ENCODE data around the gene TSPAN18. TPM values are rescaled to one million over a fixed set of nuclear protein-coding genes. Genes with fewer than 3 reads are reported as not detected.

The TSPAN18 gene
- total and polyA plus RNA-seq, 2 of the 8 experiments (the other 6 are each of a cell fraction or from before 2014, with no cell fraction given), result 5.2 to 10.2 TPM

DNA sequence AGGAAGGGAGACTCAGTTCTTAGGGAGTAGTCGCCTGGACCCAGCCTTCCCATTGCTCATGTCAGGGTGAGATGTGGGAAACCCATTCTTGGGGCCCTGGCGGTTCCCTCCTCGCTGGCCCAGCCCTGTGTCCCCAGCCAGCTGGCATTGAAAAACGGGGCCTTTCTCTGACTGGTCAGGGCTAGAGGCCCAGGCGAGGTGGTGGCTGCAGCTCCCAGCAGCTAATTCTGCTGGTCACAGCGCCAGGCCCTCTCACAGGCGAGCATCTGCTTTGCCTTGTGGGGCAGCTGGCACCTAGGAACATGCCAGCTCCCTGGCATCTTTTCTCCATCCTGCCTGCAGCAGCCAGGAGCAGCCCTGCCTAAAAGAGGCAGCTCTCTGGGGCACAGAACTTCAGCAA, 20.1 kb downstream of the TSPAN18 start:
- 0 out of 2 replicates have a peak, but pooled peaks cover 2% of the 10 kb centered on the region for H3K23me2 ChIP-seq (ENCODE audit: low read depth, low read length)
- H3K56ac ChIP-seq (replicated peaks; ENCODE audit: insufficient read length, low read depth, low read length), result no peak overlapping the region
- FAIRE-seq, result no peak
- H2BK12ac ChIP-seq (ENCODE audit: low read depth, low read length), result peak overlapping the region; percentile 88
- no peak overlapping the region for H2BK5ac ChIP-seq (ENCODE audit: low read depth, low read length)
- H3K4me2 ChIP-seq (ENCODE audit: insufficient read depth in 1 of 2, low read depth in 2 of 2, low read length in 2 of 2), result no peak overlapping the region
- no peak for DNase-seq (ENCODE audit: low read depth in 1 of 2, low spot score in 2 of 2)
- H2BK15ac ChIP-seq (ENCODE audit: low read length), result peak overlapping the region; percentile 21; the same call in 1 of the 2 replicates
- H3K18ac ChIP-seq (ENCODE audit: extremely low read depth, low read length), result no peak overlapping the region
- no peak overlapping the region for H4K91ac ChIP-seq (replicated peaks; ENCODE audit: insufficient read length, low read length)
- no peak overlapping the region for H3K9ac ChIP-seq (replicated peaks in 1 of 4; ENCODE audit: extremely low read depth in 1 of 4, low read depth in 3 of 4, low read length in 3 of 4)
- no peak overlapping the region for H3K23ac ChIP-seq (ENCODE audit: insufficient read length)
- no peaks in the 10 kb centered on the region for H3K79me1 ChIP-seq (ENCODE audit: low read depth, low read length)
- H2BK120ac ChIP-seq (replicated peaks; ENCODE audit: low read depth, low read length), result no peak overlapping the region
- H2BK20ac ChIP-seq (ENCODE audit: low read length), result no peak overlapping the region
- H3K9me3 ChIP-seq (ENCODE audit: insufficient read depth in 2 of 2, low read depth in 1 of 2, low read length in 1 of 2), result no peaks in the 10 kb centered on the region
- H3K4me1 ChIP-seq (replicated peaks in 1 of 4; ENCODE audit: control insufficient read depth in 3 of 4, insufficient read depth in 4 of 4, low read length in 3 of 4), result peaks cover 4 to 12% (median 8%) of the 10 kb centered on the region in 4 experiments
- H3K79me2 ChIP-seq (ENCODE audit: control insufficient read depth in 1 of 2, insufficient read depth in 2 of 2, low read length in 2 of 2), result no peaks in the 10 kb centered on the region
- no peaks in the 10 kb centered on the region for H4K20me1 ChIP-seq (replicated peaks in 1 of 2; ENCODE audit: control insufficient read depth in 1 of 2, insufficient read depth in 2 of 2, low read length in 2 of 2)
- no peak overlapping the region for H4K8ac ChIP-seq (ENCODE audit: extremely low read depth, insufficient read depth, low read length)
- no peak overlapping the region for H3K4me3 ChIP-seq (ENCODE audit: extremely low read depth in 1 of 4, insufficient read depth in 2 of 4, low read depth in 3 of 4, low read length in 4 of 4)
- H2AFZ ChIP-seq (ENCODE audit: low read length), result no peak overlapping the region
- no peak overlapping the region for H3K27ac ChIP-seq (ENCODE audit: low read depth, low read length)
- no peak overlapping the region for H4K5ac ChIP-seq (ENCODE audit: insufficient read length, low read depth, low read length)
- H3K14ac ChIP-seq (ENCODE audit: insufficient read length), result no peak overlapping the region
- peaks cover 0 to 10% (median 4%) of the 10 kb centered on the region in 4 experiments; a peak in 3 of 7 replicates for H3K27me3 ChIP-seq (replicated peaks in 1 of 4; ENCODE audit: control insufficient read depth in 3 of 4, extremely low read depth in 1 of 4, insufficient read depth in 3 of 4, low read length in 3 of 4)
- H2AK5ac ChIP-seq (ENCODE audit: low read depth, low read length), result no peak overlapping the region
- H3K4ac ChIP-seq (replicated peaks; ENCODE audit: insufficient read length, low read depth, low read length), result no peak overlapping the region
- CTCF ChIA-PET (ENCODE audit: partially characterized antibody), result interaction anchor here (0.5 to 1.7 kb wide), 20 partner anchors 9 to 190 kb away, joined by 3 to 9 read pairs (median 3); partner anchors contain the start of gene TSPAN18
- no peaks in the 10 kb centered on the region for H3K36me3 ChIP-seq (ENCODE audit: control insufficient read depth in 2 of 4, insufficient read depth in 4 of 4, low read length in 3 of 4)
- POLR2A ChIA-PET (ENCODE audit: partially characterized antibody), result interaction anchor here (1.0 kb wide), 1 partner anchor 9 kb away, joined by 4 read pairs; no protein-coding TSS in a partner anchor
- WGBS, 2 experiments (ENCODE audit: extremely low coverage in 1 of 2, insufficient coverage in 1 of 2, insufficient read length in 1 of 2, insufficient replicate concordance in 2 of 2, low coverage in 1 of 2, low lambda C conversion rate in 2 of 2, missing lambda C conversion rate in 1 of 2), result 74% methylated on average over 7 of the region's 7 CpGs; no CpG with 5 or more reads in 1 of the 2 experiments
- TF ChIP-seq BRCA1 (IDR thresholded peaks at IDR 0.05; ENCODE audit: low read depth, low read length), result no peak
- TF ChIP-seq FOSL1 (IDR thresholded peaks at IDR 0.05; ENCODE audit: insufficient read depth, low read depth, low read length), result no peak
- TF ChIP-seq ZNF274 (IDR thresholded peaks at IDR 0.05; ENCODE audit: borderline replicate concordance, extremely low read depth, low read length), result no peak
- no peak for TF ChIP-seq GABPA (IDR thresholded peaks at IDR 0.05; ENCODE audit: borderline replicate concordance, insufficient read depth, low read length)
- TF ChIP-seq JUN (IDR thresholded peaks at IDR 0.05; ENCODE audit: low read depth, low read length), result no peak
- no peak for TF ChIP-seq POU5F1 (IDR thresholded peaks at IDR 0.05; ENCODE audit: low read depth, low read length)
- TF ChIP-seq YY1 (IDR thresholded peaks at IDR 0.05; ENCODE audit: low read depth, low read length), result no peak
- TF ChIP-seq SP1 (IDR thresholded peaks at IDR 0.05; ENCODE audit: low read depth, low read length), result no peak
- TF ChIP-seq TCF12 (IDR thresholded peaks at IDR 0.05; ENCODE audit: low read depth, low read length), result no peak
- TF ChIP-seq CBX5 (IDR thresholded peaks at IDR 0.05; ENCODE audit: low read depth, low read length), result no peak
- no peak for TF ChIP-seq KDM1A (IDR thresholded peaks at IDR 0.05; ENCODE audit: borderline replicate concordance, low read length)
- no peak for TF ChIP-seq EP300 (IDR thresholded peaks at IDR 0.05; ENCODE audit: borderline replicate concordance in 1 of 2, low read depth in 2 of 2, low read length in 2 of 2)
- TF ChIP-seq PHF8 (conservative IDR thresholded peaks at IDR 0.05; ENCODE audit: low read depth, low read length), result no peak
- TF ChIP-seq, protein P1, sequence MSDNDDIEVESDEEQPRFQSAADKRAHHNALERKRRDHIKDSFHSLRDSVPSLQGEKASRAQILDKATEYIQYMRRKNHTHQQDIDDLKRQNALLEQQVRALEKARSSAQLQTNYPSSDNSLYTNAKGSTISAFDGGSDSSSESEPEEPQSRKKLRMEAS (IDR thresholded peaks at IDR 0.05), result no peak
